SH-SY5Y (cell line): ENCODE measurements around the gene RPL31.

Experiments used
- GATA2 ChIP-seq: IDR thresholded peaks from 2 replicates; pipeline ENCODE4 v1.6.1; 2011; ENCODE audit warnings: mild to moderate bottlenecking, low read depth, low read length
- GATA3 ChIP-seq: IDR thresholded peaks from 2 replicates; pipeline ENCODE4 v1.6.1; 2011; ENCODE audit warnings: low read depth, mild to moderate bottlenecking, low read length, moderate library complexity

DNA sequence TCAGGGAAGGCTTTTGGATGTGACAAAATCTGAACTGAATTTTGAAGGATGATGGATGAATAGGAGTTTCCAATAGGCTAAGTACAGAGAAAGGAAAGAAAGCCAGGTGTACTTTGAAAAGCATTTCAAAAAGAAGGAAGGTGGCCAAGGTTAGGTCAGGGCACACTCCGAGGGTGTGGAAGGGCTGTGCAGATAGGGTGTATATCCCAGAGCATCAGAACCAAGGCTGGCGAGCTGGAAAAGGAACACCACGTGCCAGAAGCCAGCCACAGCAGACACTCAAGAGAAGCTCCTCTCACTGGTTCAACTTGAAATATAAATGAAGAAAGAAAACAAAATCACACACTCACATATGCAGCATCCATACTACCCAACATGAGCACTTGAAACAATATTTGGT is 51.0 kb downstream of the RPL31 start:
- TF ChIP-seq GATA2: no peak
- TF ChIP-seq GATA3: no peak
